ENCODE results near the gene HTT-AS. TPM values are rescaled to one million over a fixed set of nuclear protein-coding genes. Genes with fewer than 3 reads are reported as not detected.
"Not testable (repeated sequence)": the region's sequence is repeated elsewhere in the genome, so short reads cannot be mapped to it uniquely, and the experiment has no call there.

HTT-AS gene
- total RNA-seq, 2 experiments from 2014 or later = not detected

DNA sequence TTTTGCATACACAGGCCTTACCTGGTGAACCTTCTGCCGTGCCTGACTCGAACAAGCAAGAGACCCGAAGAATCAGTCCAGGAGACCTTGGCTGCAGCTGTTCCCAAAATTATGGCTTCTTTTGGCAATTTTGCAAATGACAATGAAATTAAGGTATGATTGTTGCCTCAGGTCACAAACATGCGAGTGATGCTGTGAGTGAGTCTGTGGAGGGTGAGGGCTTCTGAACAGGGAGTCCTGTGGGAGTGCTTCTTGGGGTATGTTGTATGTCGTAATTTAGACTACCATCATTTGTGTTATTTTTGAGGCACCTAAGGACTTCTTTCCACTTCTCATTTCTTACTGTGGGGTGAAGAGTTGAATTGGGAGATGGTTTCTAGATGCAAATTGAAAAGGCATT is 32.9 kb upstream of the HTT-AS start:
- no peak overlapping the region for H3K27ac Mint-ChIP-seq
- H3K27me3 Mint-ChIP-seq = no peaks in the 10 kb centered on the region
- no peaks in the 10 kb centered on the region for H3K9me3 Mint-ChIP-seq
- H3K4me1 Mint-ChIP-seq = peaks cover 10% of the 10 kb centered on the region
- DNase-seq = no peak
- peaks cover 7% of the 10 kb centered on the region for H3K36me3 Mint-ChIP-seq
- no peak overlapping the region for H3K4me3 Mint-ChIP-seq

DNA sequence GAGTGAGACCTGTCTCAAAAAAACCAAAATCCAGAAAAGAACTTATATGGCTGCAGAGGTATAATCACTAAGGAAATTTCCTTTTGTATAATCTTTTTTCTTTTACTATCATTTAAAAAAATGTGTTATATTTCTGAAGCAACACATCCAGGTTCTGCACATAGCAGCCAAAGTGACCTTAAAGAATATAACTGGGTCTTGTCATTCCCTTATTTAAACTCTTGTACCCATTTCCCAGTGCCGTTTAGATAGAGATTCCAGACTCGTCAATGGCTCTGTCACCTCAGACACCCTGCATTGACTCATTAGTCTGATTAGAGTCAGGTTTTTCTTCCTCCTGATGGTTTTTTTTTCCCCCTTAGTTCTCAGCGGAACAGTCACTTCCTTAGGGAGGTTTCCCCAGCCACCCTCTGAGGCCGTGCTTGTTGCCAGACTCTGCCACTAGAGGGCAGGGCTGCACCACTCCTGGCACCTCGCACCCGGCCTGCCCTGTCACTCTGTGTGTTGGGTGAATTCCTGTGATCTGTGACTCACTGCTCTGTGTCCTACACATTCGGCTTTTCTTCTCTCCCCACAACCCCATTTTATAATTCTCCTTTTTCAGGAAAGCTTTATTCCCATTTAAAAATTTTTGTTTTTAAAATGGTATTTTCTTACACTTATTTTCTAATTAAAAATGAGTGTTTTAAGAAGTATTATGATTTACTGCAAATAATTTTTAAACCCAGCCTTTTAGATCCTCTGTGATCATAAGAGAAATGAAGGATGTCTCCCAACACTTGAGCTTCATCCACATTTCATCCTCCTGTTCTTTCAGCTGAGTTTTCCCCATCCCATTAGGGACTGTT is 32.2 kb upstream of the HTT-AS start:
- DNase-seq = peak; percentile 88
- no peak overlapping the region for H3K4me3 Mint-ChIP-seq
- H3K27me3 Mint-ChIP-seq = no peaks in the 10 kb centered on the region
- H3K9me3 Mint-ChIP-seq = no peaks in the 10 kb centered on the region
- peaks cover 10% of the 10 kb centered on the region for H3K4me1 Mint-ChIP-seq
- H3K27ac Mint-ChIP-seq = peak overlapping the region; percentile 72
- peaks cover 7% of the 10 kb centered on the region for H3K36me3 Mint-ChIP-seq

DNA sequence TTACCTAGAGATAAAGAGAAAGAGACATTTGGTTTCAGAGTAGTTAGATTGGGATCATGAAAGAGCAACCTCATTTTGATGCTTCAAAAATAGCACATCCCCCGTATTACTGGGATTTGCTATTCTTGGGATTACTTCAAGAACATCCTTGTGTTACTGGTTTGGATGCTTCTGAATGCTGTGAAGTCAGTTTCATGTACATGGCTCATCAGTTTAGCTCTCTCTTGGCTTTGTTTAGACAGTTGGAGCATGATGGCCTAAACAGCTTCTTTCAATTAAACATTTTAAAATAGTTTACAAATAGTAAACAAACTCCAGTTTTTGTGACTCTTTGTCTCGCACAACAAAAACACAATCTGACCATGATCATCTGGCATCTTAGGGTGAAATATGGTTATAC is 24.0 kb upstream of the HTT-AS start:
- Mint-ChIP-seq H3K4me3 (no peak overlapping the region), H3K4me1 (no peaks in the 10 kb centered on the region), H3K27ac (no peak overlapping the region), H3K27me3 (no peaks in the 10 kb centered on the region), H3K9me3 (no peaks in the 10 kb centered on the region), H3K36me3 (peaks cover 8% of the 10 kb centered on the region)
- DNase-seq = no peak

DNA sequence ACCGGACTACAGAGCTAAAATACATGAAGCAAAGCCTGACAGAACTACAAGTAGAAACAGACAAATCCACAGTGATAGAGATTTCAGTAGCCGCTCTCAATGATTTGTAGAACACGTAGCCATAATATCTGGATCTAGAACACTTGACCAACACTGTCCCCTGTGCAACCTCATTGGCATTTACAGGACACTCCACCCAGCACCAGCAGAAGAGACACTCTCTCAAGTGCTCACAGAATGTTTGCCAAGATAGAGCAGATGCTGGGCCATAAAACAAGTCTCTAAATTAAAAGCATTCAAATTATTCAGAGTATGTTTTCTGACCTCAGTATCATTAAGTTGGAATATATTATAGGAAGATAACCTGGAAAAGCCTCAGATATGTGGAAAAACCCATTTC is 21.9 kb upstream of the HTT-AS start:
- Mint-ChIP-seq H3K36me3 (peaks cover 13% of the 10 kb centered on the region), H3K27me3 (no peaks in the 10 kb centered on the region), H3K9me3 (no peaks in the 10 kb centered on the region), H3K4me3 (no peak overlapping the region), H3K4me1 (peaks cover 5% of the 10 kb centered on the region), H3K27ac (no peak overlapping the region)
- DNase-seq = no peak

DNA sequence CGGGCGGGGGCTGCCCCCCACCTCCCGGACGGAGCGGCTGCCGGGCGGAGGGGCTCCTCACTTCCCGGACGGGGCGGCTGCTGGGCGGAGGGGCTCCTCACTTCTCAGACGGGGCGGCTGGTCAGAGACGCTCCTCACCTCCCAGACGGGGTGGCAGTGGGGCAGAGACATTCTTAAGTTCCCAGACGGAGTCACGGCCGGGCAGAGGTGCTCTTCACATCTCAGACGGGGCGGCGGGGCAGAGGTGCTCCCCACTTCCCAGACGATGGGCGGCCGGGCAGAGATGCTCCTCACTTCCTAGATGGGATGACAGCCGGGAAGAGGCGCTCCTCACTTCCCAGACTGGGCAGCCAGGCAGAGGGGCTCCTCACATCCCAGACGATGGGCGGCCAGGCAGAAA is 20.4 kb upstream of the HTT-AS start:
- H3K27ac Mint-ChIP-seq, H3K4me1 Mint-ChIP-seq: not testable (repeated sequence)

DNA sequence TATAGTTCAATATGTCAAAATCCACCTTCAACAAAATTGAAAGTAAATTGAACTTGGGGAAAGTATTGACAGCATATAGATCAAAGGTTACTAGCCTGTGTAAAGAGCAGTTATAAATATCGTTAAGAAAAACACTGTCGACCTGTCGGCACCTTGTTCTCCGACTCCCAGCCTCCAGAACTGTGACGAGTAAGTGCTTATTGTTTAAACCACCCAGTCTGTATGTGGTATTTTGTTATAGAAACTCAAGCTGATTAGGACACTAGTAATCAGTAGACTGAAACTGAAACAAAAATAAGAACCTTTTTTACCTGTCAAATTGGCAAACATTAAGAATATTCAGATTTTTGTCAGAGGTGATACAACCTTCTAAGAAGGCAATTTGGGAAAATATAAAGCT is 17.1 kb upstream of the HTT-AS start:
- H3K9me3 Mint-ChIP-seq = no peaks in the 10 kb centered on the region
- no peaks in the 10 kb centered on the region for H3K27me3 Mint-ChIP-seq
- peak overlapping the region; percentile 4 for H3K27ac Mint-ChIP-seq
- H3K36me3 Mint-ChIP-seq = peaks cover 27% of the 10 kb centered on the region
- DNase-seq = no peak
- no peak overlapping the region for H3K4me3 Mint-ChIP-seq
- peaks cover 19% of the 10 kb centered on the region for H3K4me1 Mint-ChIP-seq

More for the DNA sequence above, 20.4 kb upstream of the HTT-AS start:
- H3K9me3 Mint-ChIP-seq, DNase-seq, H3K27me3 Mint-ChIP-seq, H3K4me3 Mint-ChIP-seq: not testable (repeated sequence)
- H3K36me3 Mint-ChIP-seq = peaks cover 16% of the 10 kb centered on the region

DNA sequence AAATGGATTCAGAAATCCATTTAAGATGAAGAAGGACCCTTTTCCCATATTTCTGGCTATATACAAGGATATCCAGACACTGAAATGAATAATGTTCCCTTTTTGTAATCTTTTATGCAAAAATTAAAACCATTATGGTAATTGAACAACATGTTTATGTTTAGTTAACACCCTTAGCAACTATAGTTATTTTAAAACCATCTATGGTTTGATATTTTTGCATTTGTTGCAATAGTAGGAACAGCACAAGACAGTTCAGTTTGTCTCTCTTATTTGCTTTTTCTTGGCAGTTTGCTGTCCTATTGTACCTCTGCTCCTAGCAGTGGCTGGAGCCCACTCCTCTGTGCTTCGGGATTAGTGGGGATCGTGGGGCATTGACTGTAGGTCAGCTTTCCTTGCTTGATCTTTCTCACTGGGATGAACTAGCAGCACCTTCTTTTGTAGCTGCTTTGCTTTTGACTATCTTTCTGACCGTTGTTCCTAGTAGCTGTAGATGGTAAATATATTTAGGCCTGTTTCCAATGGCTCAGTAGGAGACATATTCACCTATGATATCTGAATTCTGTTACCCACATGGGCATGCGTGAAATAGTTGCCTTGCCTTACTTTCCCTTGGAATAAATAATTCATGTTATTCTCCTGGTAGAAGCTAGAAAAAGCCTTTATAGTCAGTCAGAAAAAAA is 12.9 kb upstream of the HTT-AS start:
- peaks cover 50% of the 10 kb centered on the region for H3K4me1 Mint-ChIP-seq
- H3K4me3 Mint-ChIP-seq = no peak overlapping the region
- H3K27ac Mint-ChIP-seq = peak overlapping the region; percentile 40
- H3K9me3 Mint-ChIP-seq = no peaks in the 10 kb centered on the region
- H3K27me3 Mint-ChIP-seq = no peaks in the 10 kb centered on the region
- peaks cover 27% of the 10 kb centered on the region for H3K36me3 Mint-ChIP-seq
- no peak for DNase-seq

DNA sequence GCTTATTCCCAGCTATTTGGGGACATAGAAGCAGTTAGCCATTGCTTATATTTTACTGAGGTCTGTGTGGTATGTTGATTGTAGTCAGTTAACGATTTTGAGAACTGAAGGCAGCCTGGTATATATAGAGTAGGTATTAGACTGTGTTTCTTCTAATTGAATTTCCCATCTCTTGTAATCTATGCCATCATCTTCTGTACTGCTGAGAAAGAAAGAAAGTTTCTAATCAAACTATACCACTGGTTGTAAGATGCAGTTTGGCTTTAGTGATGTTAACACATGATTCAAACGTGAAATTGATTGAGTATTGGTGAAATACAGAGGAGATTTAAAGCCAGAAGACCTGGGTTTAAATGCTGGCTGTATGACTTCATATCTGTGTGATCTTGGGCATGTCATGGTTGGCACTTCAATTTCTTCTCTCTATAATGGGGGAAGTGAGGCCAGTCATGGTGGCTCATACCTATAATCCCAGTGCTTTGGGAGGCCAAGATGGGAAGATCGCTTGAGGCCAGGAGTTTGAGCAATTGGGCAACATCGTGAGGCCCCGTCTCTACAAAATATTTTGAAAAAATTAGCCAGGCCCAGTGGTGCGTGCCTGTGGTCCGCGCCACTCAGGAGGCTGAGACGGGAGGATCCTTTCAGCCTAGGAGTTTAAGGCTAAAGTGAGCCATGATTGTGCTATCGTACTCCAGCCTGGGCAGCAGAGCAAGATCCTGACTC is 11.8 kb upstream of the HTT-AS start:
- H3K4me1 Mint-ChIP-seq = peaks cover 50% of the 10 kb centered on the region
- H3K27ac Mint-ChIP-seq = peak overlapping the region; percentile 81
- no peak overlapping the region for H3K4me3 Mint-ChIP-seq
- no peaks in the 10 kb centered on the region for H3K9me3 Mint-ChIP-seq
- peaks cover 27% of the 10 kb centered on the region for H3K36me3 Mint-ChIP-seq
- DNase-seq = no peak
- no peaks in the 10 kb centered on the region for H3K27me3 Mint-ChIP-seq

DNA sequence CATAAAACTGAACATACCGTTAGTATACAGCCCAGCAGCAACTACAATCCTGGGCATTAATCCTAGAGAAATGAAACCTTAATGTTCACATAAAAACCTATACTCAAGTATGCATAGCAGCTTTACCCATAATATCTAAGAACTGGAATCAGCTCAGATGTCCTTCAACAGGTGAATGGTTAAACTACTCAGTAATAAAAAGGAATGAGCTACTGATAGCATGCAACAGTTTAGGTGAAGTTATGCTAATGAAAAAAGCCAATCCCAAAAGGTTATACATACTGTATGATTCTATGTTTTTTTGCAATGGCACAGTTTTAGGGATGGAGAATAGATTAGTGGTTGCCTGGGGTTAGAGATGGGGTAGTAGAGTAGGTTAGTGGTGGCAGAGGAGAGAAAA is 9.4 kb upstream of the HTT-AS start:
- peaks cover 57% of the 10 kb centered on the region for H3K4me1 Mint-ChIP-seq
- H3K27me3 Mint-ChIP-seq = no peaks in the 10 kb centered on the region
- no peaks in the 10 kb centered on the region for H3K9me3 Mint-ChIP-seq
- H3K27ac Mint-ChIP-seq = peak overlapping the region; percentile 40
- no peak for DNase-seq
- peaks cover 26% of the 10 kb centered on the region for H3K36me3 Mint-ChIP-seq
- H3K4me3 Mint-ChIP-seq = no peak overlapping the region

DNA sequence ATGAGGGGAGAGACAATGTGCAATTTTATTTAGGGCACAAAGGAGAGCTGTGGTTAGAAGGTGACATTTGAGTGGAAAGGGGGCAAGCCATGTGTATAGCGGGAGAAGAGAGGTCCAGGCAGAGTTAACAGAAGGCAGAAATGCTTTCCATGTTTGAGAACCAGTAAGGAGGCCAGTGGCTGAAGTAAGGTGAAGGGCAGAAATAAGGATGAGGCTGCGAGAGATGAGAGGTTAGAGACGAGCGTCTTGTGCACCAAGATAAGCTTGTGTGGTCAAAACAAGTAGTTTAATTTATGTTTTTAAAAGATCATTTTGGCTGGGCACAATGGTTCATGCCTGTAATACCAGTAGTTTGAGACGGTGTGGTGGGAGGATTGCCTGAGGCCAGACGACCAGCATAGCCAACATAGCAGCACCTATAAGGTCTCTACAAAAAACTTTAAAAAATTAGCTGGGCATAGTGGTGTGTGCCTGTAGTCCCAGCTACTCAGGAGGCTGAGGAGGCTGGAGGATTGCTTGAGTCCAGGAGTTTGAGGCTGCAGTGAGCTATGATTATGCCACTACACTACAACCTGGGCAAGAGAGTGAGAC is 8.7 kb upstream of the HTT-AS start:
- peaks cover 19% of the 10 kb centered on the region for H3K36me3 Mint-ChIP-seq
- H3K4me1 Mint-ChIP-seq = peaks cover 59% of the 10 kb centered on the region
- no peak overlapping the region for H3K4me3 Mint-ChIP-seq
- no peak overlapping the region for H3K27ac Mint-ChIP-seq
- no peak for DNase-seq
- no peaks in the 10 kb centered on the region for H3K9me3 Mint-ChIP-seq
- H3K27me3 Mint-ChIP-seq = no peaks in the 10 kb centered on the region

- Mint-ChIP-seq H3K27ac (no peak overlapping the region), H3K4me1 (peaks cover 51% of the 10 kb centered on the region), H3K27me3 (no peaks in the 10 kb centered on the region)
Observed at GRCh38 chr4:3079694-3080123, 5.4 kb upstream of the HTT-AS start.

DNA sequence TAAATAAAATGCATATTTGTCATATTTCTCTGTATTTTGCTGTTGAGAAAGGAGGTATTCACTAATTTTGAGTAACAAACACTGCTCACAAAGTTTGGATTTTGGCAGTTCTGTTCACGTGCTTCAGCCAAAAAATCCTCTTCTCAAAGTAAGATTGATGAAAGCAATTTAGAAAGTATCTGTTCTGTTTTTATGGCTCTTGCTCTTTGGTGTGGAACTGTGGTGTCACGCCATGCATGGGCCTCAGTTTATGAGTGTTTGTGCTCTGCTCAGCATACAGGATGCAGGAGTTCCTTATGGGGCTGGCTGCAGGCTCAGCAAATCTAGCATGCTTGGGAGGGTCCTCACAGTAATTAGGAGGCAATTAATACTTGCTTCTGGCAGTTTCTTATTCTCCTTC is 3.5 kb upstream of the HTT-AS start:
- no peak for DNase-seq

More at GRCh38 chr4:3079694-3080123, 5.4 kb upstream of the HTT-AS start:
- no peak for DNase-seq
- Mint-ChIP-seq H3K9me3 (no peaks in the 10 kb centered on the region), H3K36me3 (peaks cover 16% of the 10 kb centered on the region), H3K4me3 (no peak overlapping the region)

DNA sequence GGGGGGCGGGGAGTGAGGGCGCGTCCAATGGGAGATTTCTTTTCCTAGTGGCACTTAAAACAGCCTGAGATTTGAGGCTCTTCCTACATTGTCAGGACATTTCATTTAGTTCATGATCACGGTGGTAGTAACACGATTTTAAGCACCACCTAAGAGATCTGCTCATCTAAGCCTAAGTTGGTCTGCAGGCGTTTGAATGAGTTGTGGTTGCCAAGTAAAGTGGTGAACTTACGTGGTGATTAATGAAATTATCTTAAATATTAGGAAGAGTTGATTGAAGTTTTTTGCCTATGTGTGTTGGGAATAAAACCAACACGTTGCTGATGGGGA is 1.3 kb upstream of the HTT-AS start:
- Mint-ChIP-seq H3K36me3 (peaks cover 10% of the 10 kb centered on the region), H3K27me3 (no peaks in the 10 kb centered on the region), H3K4me1 (peaks cover 26% of the 10 kb centered on the region), H3K9me3 (no peaks in the 10 kb centered on the region), H3K4me3 (peak overlapping the region; percentile 95), H3K27ac (no peak overlapping the region)
- no peak for DNase-seq

More for the DNA sequence above, 3.5 kb upstream of the HTT-AS start:
- Mint-ChIP-seq H3K27ac (no peak overlapping the region), H3K4me1 (peaks cover 38% of the 10 kb centered on the region), H3K36me3 (peaks cover 10% of the 10 kb centered on the region), H3K9me3 (no peaks in the 10 kb centered on the region), H3K4me3 (no peak overlapping the region), H3K27me3 (no peaks in the 10 kb centered on the region)

- Mint-ChIP-seq H3K9me3 (no peaks in the 10 kb centered on the region), H3K27me3 (no peaks in the 10 kb centered on the region), H3K4me1 (peaks cover 23% of the 10 kb centered on the region), H3K4me3 (peak overlapping the region; percentile 95), H3K27ac (peak overlapping the region; percentile 91), H3K36me3 (peaks cover 8% of the 10 kb centered on the region)
- peak; percentile 66 for DNase-seq
Observed at GRCh38 chr4:3074846-3075651, 711 bp upstream of the HTT-AS start.

Data from activated naive CD8-positive, alpha-beta T cell treated with anti-CD3 and anti-CD28 coated beads for 36 hours (primary cell).